HFFc6 (cell line): Measurements from ENCODE around the gene PET117. TPM values are rescaled to one million over a fixed set of nuclear protein-coding genes. Genes with fewer than 3 reads are reported as not detected.
"Not testable (repeated sequence)": the region's sequence is repeated elsewhere in the genome, so short reads cannot be mapped to it uniquely, and the experiment has no call there.

Experiments
- DNase-seq: peaks from one replicate; pipeline ENCODE4 v3.0.0-alpha.2; 2018
- H3K27ac Mint-ChIP-seq: 2 replicates; pipeline ENCODE4 v1.8.0; 2020; ENCODE audit warnings: mild to moderate bottlenecking, mixed read lengths
- H3K27me3 Mint-ChIP-seq: 2 replicates; pipeline ENCODE4 v1.8.0; 2021; ENCODE audit warnings: mild to moderate bottlenecking, moderate library complexity, mixed read lengths; ENCODE audit not compliant: insufficient read depth
- H3K36me3 Mint-ChIP-seq: 2 replicates; pipeline ENCODE4 v1.8.0; 2021; ENCODE audit warnings: low read depth, mixed read lengths
- H3K4me1 Mint-ChIP-seq: 2 replicates; pipeline ENCODE4 v1.8.0; 2020; ENCODE audit warnings: low read depth, mixed read lengths
- H3K4me3 Mint-ChIP-seq: 2 replicates; pipeline ENCODE4 v1.8.0; 2020; ENCODE audit warnings: mild to moderate bottlenecking, moderate library complexity, mixed read lengths
- H3K9me3 Mint-ChIP-seq: 2 replicates; pipeline ENCODE4 v1.8.0; 2020; ENCODE audit warnings: mild to moderate bottlenecking, mixed read lengths
- CTCF ChIP-seq: fragments of 200-600 bp; sonication (generic); IDR thresholded peaks from 2 replicates; pipeline ENCODE4 v1.5.0; 2021; ENCODE audit warnings: antibody characterized with exemption, mild to moderate bottlenecking
- long read RNA-seq: library from polyadenylated mRNA; unstranded; transcript quantifications from one replicate; pipeline ENCODE4 v2.0.0, GENCODE V29; 2019
- total RNA-seq, 6 experiments: library from RNA; stranded (reverse); fragmentation: NEBNext Ultra II Directional; extraction: Animal tissue kit (Norgen Biotek cat#: 25700); gene quantifications; 2 replicates in 1 of 6; 3 replicates in 5 of 6; pipeline ENCODE4 v1.2.3, GENCODE V29; 2021

Gene PET117
- total RNA-seq = 10 to 100 TPM in 5 of 6 experiments, 1 to 10 TPM in 1; 8.9 to 12.8 (median 11.8) TPM
- long read RNA-seq, transcript PET117-201 (2 exons, 1,141 nt) = major isoform, 11 of 11 reads
- long read RNA-seq, partial matches to known transcripts = 0 of 11 reads
- long read RNA-seq, other reads (novel, unspliced or antisense) = 0 of 11 reads

DNA sequence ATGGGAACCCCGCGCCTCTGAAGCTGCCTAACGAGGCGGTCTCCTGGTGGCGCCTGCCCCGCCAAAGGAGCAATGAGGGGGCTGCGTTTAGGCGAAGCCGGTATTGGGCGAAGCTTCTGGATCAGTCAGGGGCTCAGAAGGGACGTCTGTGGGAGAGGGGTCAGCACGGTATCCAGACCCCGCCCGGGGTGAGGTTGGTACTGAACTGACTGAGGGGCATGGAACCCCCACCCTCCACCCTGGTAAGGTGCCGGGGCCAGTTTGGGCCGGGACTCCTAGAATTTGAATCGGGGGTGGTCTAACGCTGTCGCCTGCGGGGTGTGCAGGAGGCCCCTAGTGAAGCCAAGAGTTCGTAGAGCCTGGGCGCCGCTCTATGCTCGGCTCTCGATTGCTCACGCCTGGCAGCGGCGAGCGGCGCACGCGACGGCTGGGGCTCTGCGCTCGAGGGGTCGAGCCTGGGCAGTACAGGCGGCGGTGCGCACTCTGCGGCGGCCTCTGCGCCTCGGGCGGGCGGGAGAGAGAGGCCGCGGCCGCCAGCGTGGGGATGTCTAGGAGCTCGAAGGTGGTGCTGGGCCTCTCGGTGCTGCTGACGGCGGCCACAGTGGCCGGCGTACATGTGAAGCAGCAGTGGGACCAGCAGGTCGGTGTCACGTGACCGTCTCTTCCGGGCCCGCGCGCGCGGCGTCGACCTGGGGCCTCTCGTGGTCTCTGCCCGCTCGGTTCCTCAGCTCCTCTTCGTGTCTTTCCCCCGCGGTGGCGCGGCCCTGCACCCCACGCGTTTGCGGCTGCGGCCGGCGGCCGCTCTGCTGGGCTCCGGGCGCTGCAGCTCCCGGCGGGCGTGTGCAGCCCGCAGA is at the start of gene PET117, which contains the start of gene KAT14:
PET117 (plus strand) TSS at position 452 of the 854 bp plus-strand sequence; CDS start at position 545, 93 bp downstream.
KAT14 (plus strand) TSS at position 452 of the 854 bp plus-strand sequence. CDS start 4,798 bp downstream, outside the sequence.
- H3K27ac Mint-ChIP-seq = peak within 1 kb of the TSS; percentile 82
- H3K27me3 Mint-ChIP-seq = no peaks in the 10 kb centered on the region
- no peaks in the 10 kb centered on the region for H3K9me3 Mint-ChIP-seq
- TF ChIP-seq CTCF = no peak
- DNase-seq = peak; percentile 89
- peaks cover 29% of the 10 kb centered on the region for H3K4me1 Mint-ChIP-seq
- H3K4me3 Mint-ChIP-seq = peak within 1 kb of the TSS; percentile 84
- H3K36me3 Mint-ChIP-seq = peaks cover 6% of the 10 kb centered on the region; the same call in 1 of the 2 replicates

DNA sequence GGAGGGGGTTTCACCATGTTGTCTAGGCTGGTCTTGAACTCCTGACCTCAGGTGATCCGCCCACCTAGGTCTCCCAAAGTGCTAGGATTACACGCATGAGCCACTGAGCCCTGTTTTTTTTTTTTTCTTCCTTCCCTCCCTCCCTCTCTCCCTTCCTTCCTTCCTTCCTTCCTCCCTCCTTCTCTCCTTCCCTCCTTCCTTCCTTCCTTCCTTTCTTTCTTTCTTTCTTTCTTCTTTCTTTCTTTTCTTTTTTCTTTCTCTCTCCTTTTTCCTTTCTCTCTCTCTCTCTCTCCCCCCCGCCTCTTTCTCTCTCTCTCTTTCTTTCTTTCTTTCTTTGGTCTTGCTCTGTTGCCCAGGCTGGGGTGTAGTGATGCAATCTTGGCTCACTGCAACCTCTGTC is 49.4 kb upstream of the PET117 start:
- not testable (repeated sequence) for H3K4me1 Mint-ChIP-seq, H3K4me3 Mint-ChIP-seq, H3K9me3 Mint-ChIP-seq, H3K36me3 Mint-ChIP-seq, H3K27ac Mint-ChIP-seq, DNase-seq
- peaks cover 21% of the 10 kb centered on the region for H3K27me3 Mint-ChIP-seq

GRCh38 chr20:18088841-18089240 is 48.8 kb upstream of the PET117 start:
- not testable (repeated sequence) for H3K4me1 Mint-ChIP-seq, H3K36me3 Mint-ChIP-seq, DNase-seq, H3K4me3 Mint-ChIP-seq, H3K9me3 Mint-ChIP-seq, H3K27ac Mint-ChIP-seq
- H3K27me3 Mint-ChIP-seq = peaks cover 26% of the 10 kb centered on the region

- Mint-ChIP-seq H3K9me3 (no peaks in the 10 kb centered on the region), H3K4me1 (no peaks in the 10 kb centered on the region), H3K27ac (no peak overlapping the region), H3K27me3 (peaks cover 32% of the 10 kb centered on the region), H3K36me3 (no peaks in the 10 kb centered on the region), H3K4me3 (no peak overlapping the region)
- no peak for TF ChIP-seq CTCF
- no peak for DNase-seq
Measured at GRCh38 chr20:18090044-18090443, 47.6 kb upstream of the PET117 start.

GRCh38 chr20:18090477-18090876 is 47.2 kb upstream of the PET117 start:
- H3K36me3 Mint-ChIP-seq = no peaks in the 10 kb centered on the region
- no peak overlapping the region for H3K4me3 Mint-ChIP-seq
- no peaks in the 10 kb centered on the region for H3K9me3 Mint-ChIP-seq
- no peak for DNase-seq
- H3K4me1 Mint-ChIP-seq = no peaks in the 10 kb centered on the region
- peaks cover 32% of the 10 kb centered on the region for H3K27me3 Mint-ChIP-seq
- no peak for TF ChIP-seq CTCF
- H3K27ac Mint-ChIP-seq = no peak overlapping the region

GRCh38 chr20:18091623-18092022 is 46.0 kb upstream of the PET117 start:
- TF ChIP-seq CTCF = no peak
- Mint-ChIP-seq H3K27me3 (peaks cover 34% of the 10 kb centered on the region), H3K4me1 (no peaks in the 10 kb centered on the region), H3K9me3 (no peaks in the 10 kb centered on the region), H3K27ac (no peak overlapping the region), H3K36me3 (no peaks in the 10 kb centered on the region), H3K4me3 (no peak overlapping the region)
- no peak for DNase-seq
